Tibial nerve (tissue), 4 donors: Measurements from ENCODE around the gene FHL3. TPM values are rescaled to one million over a fixed set of nuclear protein-coding genes. Genes with fewer than 3 reads are reported as not detected.

ENCODE experiments used
- DNase-seq, 2 donors: peaks; one replicate each; pipeline ENCODE4 v3.0.0-alpha.2; 2019; ENCODE audit warnings: low spot score in 2 of 2
- H3K27ac ChIP-seq, 4 donors: fragments of 200-600 bp; sonication (generic) in 3 of 4; one replicate each; pipeline ENCODE4 v1.5.1; 2017 to 2019; ENCODE audit warnings: mild to moderate bottlenecking in 1 of 4
- H3K27me3 ChIP-seq, 2 donors: fragments of 200-600 bp; sonication (generic) in 1 of 2; one replicate each; pipeline versions ENCODE4 v1.5.1 to v1.6.0; 2017 to 2019
- H3K36me3 ChIP-seq, 3 donors: fragments of 200-600 bp; sonication (generic); one replicate each; pipeline ENCODE4 v1.5.1; 2018 to 2019
- H3K4me1 ChIP-seq, 4 donors: fragments of 200-600 bp; sonication (generic) in 3 of 4; one replicate each; pipeline ENCODE4 v1.5.1; 2017 to 2019
- H3K4me3 ChIP-seq, 4 donors: fragments of 200-600 bp; sonication (generic) in 3 of 4; one replicate each; pipeline ENCODE4 v1.5.1; 2017 to 2019; ENCODE audit warnings: mild to moderate bottlenecking in 1 of 4, moderate library complexity in 1 of 4
- H3K9me3 ChIP-seq, 4 donors: fragments of 200-600 bp; sonication (generic) in 3 of 4; one replicate each; pipeline ENCODE4 v1.5.1; 2017 to 2019
- CTCF ChIP-seq, 5 experiments: fragments of 200-600 bp in 3 of 5; fragments of 450-650 bp in 2 of 5; sonication (generic) in 3 of 5; IDR thresholded peaks; one replicate each; pipeline ENCODE4 v1.5.1; 2016 to 2019; ENCODE audit warnings: antibody characterized with exemption in 5 of 5, mild to moderate bottlenecking in 3 of 5, moderate library complexity in 2 of 5
- EP300 ChIP-seq, 2 donors: sonication (generic); formaldehyde crosslinking; IDR thresholded peaks; one replicate each; pipeline ENCODE4 v1.6.1; 2017; ENCODE audit warnings: antibody characterized with exemption in 2 of 2, mild to moderate bottlenecking in 1 of 2
- POLR2A ChIP-seq, 2 donors: fragments of 450-650 bp; IDR thresholded peaks; one replicate each; pipeline ENCODE4 v1.6.1; 2017; ENCODE audit warnings: antibody characterized with exemption in 2 of 2, mild to moderate bottlenecking in 2 of 2, moderate library complexity in 2 of 2
- WGBS, 2 donors: methylation state at CpG; one replicate each; pipeline ENCODE4 v1.1.5; 2018; 5-methylcytosine and 5-hydroxymethylcytosine counted together
- total RNA-seq, 4 donors: library from RNA; depleted of rRNA; stranded (reverse); fragments of >200 nt; gene quantifications; one replicate each; pipeline ENCODE4 v1.1.0, GENCODE V29; 2016

FHL3 gene
- total RNA-seq, 4 donors from 2014 or later: 25.1 to 32.7 (median 26.6) TPM

GRCh38 chr1:38009841-38010180 lies 4.5 kb upstream of the FHL3 start:
- H3K27me3 ChIP-seq: no peaks in the 10 kb centered on the region
- no peak for TF ChIP-seq POLR2A (IDR thresholded peaks at IDR 0.05)
- TF ChIP-seq CTCF (IDR thresholded peaks at IDR 0.05): no peak
- TF ChIP-seq EP300 (IDR thresholded peaks at IDR 0.05): no peak
- peaks cover 0 to 31% (median 13%) of the 10 kb centered on the region in 4 donors for H3K4me1 ChIP-seq
- WGBS, 2 donors: 85 to 94% methylated on average over 5 to 6 of the region's 6 CpGs
- DNase-seq: no peak
- no peak overlapping the region for H3K4me3 ChIP-seq
- H3K36me3 ChIP-seq: no peaks in the 10 kb centered on the region
- no peaks in the 10 kb centered on the region for H3K9me3 ChIP-seq
- H3K27ac ChIP-seq: peak overlapping the region in 2 of 4 donors; percentile 65 to 66

GRCh38 chr1:38009088-38009840 lies 4.0 kb upstream of the FHL3 start:
- Histone ChIP-seq H3K4me3 (no peak overlapping the region), H3K36me3 (no peaks in the 10 kb centered on the region), H3K9me3 (no peaks in the 10 kb centered on the region), H3K4me1 (peaks cover 0 to 31% (median 16%) of the 10 kb centered on the region in 4 donors), H3K27ac (peak overlapping the region in 3 of 4 donors; percentile 12 to 66 (median 65)), H3K27me3 (no peaks in the 10 kb centered on the region)
- TF ChIP-seq CTCF (IDR thresholded peaks at IDR 0.05) (no peak), POLR2A (IDR thresholded peaks at IDR 0.05) (no peak), EP300 (IDR thresholded peaks at IDR 0.05) (no peak)
- 65 to 72% methylated on average over 8 of the region's 8 CpGs for WGBS, 2 donors
- DNase-seq: no peak

GRCh38 chr1:38006008-38006828 lies 904 bp upstream of the FHL3 start:
- H3K27me3 ChIP-seq: no peaks in the 10 kb centered on the region

GRCh38 chr1:38004284-38005108 lies 818 bp downstream of the FHL3 start:
- H3K9me3 ChIP-seq: no peaks in the 10 kb centered on the region
- DNase-seq: no peak
- H3K27ac ChIP-seq: peak overlapping the region; percentile 79 to 97 (median 87)
- H3K27me3 ChIP-seq: no peaks in the 10 kb centered on the region
- H3K36me3 ChIP-seq: no peaks in the 10 kb centered on the region
- peak overlapping the region; percentile 57 to 88 (median 75) for H3K4me3 ChIP-seq
- H3K4me1 ChIP-seq: peaks cover 0 to 66% (median 42%) of the 10 kb centered on the region in 4 donors
- TF ChIP-seq POLR2A (IDR thresholded peaks at IDR 0.05): no peak
- no peak for TF ChIP-seq CTCF (IDR thresholded peaks at IDR 0.05)
- TF ChIP-seq EP300 (IDR thresholded peaks at IDR 0.05): no peak
- WGBS, 2 donors: 7 to 10% methylated on average over 24 of the region's 26 CpGs

More at GRCh38 chr1:38006008-38006828, 904 bp upstream of the FHL3 start:
- no peak for TF ChIP-seq POLR2A (IDR thresholded peaks at IDR 0.05)
- TF ChIP-seq CTCF (IDR thresholded peaks at IDR 0.05): no peak
- TF ChIP-seq EP300 (IDR thresholded peaks at IDR 0.05): no peak
- no peaks in the 10 kb centered on the region for H3K36me3 ChIP-seq
- no peaks in the 10 kb centered on the region for H3K9me3 ChIP-seq
- peak overlapping the region; percentile 79 to 92 (median 82) for H3K27ac ChIP-seq
- peaks cover 0 to 49% (median 25%) of the 10 kb centered on the region in 4 donors for H3K4me1 ChIP-seq
- H3K4me3 ChIP-seq: peak overlapping the region in 2 of 4 donors; percentile 57 to 88
- no peak for DNase-seq
- 57 to 64% methylated on average over 12 of the region's 12 CpGs for WGBS, 2 donors
